GM19328 (cell line): ENCODE data around the gene S1PR3.

ENCODE experiments used
- ATAC-seq: cut with Tn5 transposase; IDR thresholded peaks from one replicate; pipeline ENCODE4 v1.9.1; 2021; ENCODE audit warnings: mild to moderate bottlenecking, moderate library complexity; ENCODE audit not compliant: unreplicated experiment

Gene S1PR3

DNA sequence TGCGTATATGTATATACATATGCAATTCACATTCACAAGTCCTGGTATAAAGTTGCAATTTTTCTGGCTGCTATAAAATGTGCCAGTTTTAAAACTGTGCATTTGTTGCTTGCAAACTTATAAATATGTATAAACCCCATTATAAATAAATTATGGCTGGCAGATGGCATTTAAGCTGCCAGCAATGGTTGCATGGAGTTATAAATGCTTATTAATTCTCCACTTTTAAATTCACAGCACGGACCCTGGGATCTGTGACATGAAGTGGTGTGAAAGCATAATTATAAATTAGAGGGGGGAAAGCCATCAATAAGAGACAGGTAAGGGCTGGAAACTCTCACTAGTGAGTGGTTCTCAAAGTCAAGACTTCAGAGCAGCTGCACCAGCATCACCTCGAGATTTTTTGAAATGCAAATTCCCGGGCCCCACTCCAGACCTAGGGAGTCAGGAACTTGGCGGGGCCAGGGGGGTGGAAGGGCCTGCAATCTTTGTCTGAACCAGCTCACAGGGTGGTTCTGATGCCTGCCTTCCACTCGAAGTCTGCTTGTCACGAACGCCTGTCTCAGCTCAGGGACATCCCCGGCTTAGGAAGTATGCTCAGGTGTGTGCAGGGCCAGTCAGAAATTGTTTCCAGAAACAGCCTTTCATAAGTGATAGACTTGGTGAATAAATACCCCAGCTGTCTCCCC lies 16.9 kb downstream of the S1PR3 start:
- ATAC-seq, result no peak

DNA sequence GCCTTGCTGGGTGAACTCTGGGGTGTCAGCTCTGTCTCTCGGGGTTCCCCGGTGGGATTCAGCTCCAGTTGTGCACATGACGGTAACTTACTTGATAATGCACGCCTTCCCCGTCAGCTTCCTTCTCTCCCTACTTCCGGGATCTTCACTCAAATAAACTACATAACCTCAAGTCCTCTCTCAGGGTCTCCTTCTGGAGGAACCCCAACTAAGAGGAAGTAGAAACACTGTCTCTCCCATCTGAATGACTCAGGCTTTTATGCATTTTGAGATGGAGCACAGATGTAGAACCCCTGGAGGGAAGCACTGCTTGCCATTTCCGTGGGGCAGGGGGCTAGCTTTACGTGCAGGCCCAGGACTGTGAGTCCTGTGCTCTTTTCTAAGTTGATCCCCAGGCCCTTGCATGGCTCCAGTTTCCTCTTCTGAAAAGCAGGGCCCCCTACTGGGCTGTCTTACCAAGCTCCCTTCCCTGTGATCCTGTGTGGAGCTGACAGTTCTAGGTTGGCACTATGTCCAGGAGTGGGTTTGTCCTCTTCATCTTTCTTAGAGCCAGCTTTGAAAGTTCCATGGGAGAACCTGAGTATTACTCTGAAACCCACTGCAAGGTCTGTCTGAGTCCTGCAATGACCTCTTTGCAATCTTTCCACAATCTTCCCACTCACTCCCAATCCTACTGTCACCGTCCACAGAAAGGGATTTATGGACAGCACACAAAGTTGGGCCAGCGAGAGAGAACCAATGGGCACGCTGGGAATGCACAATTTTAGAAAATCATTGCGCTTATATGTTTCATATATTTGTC lies 17.7 kb downstream of the S1PR3 start:
- ATAC-seq, result no peak

DNA sequence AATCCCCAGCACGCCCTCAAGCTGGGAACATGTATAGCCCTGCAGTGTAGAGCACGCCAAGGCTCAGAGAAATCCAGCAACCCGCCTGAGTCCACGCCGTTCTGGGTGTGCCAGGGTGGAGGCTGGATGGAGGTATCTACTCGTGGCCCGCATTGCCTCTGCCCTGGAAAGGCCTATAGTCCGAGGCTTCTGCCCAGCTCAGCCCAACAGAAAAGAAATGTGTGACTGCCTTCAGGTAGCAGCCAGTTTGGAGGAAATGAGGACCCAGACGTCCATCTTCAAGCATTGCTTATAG lies 18.2 kb downstream of the S1PR3 start:
- ATAC-seq, result no peak

DNA sequence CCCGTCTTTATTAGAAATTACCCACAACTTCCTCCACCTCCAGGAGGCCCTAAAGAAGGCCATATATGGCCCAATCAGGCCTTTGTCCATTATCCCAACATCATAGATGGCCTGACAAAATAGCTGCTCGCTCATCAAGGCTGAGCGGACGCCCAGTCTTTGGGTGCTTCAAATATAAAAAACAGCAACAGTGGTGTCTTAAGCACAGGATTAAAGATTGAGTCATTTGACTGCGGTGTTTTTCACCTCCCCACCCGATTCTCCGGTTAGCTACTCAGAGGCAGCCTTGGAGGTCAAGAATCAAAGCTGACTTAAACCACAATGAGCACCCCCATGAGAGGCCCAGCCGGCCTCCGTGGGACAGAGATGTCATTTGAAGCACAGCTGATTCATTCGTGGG lies 18.8 kb downstream of the S1PR3 start:
- no peak for ATAC-seq

DNA sequence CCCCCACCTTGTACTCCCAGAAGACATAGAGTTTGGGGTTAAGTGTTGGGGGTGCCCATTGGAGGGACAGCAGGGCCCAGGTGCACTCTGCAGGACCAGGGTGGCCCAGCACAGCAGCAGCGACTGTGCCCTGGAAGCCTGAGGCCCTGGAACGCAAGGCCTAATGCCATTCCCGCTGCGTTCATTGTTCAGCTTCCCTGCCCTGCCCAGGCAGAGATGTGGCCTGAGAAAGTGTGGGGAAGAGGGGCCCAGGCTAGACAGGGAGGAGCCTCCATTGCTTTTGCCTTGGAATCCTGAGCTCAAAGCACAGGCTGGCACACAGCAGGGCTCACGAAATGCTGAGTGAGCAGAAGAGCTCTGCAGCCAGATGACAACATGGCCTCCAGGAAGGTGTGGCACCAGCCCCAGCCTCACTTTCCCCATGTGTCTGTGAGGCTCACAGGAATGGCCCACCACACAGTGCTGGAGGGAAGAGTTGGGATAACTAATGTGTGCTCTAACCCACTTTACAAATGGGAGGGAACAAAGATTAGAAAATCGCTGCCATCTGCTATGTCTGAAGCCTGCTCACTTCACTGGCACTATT lies 19.4 kb downstream of the S1PR3 start:
- no peak for ATAC-seq

DNA sequence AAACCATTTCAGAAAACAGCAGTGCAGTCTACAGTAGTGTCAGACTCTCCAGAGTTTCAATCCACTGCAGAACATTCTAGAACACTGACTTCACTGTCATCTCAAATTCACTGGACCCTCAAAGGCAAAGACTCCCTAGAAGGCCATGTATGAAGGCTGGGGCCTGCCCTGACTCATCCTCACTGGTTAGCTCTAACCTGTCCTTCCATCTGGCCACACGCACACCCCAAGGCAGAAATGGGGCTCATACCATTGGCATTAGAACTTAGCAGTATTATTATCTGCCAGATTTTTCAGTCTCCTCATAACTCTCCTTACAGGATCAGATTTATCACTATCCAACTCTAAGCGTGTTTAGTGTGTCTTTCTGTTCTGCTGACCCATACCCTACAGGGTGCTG lies 20.4 kb downstream of the S1PR3 start:
- ATAC-seq, result no peak

DNA sequence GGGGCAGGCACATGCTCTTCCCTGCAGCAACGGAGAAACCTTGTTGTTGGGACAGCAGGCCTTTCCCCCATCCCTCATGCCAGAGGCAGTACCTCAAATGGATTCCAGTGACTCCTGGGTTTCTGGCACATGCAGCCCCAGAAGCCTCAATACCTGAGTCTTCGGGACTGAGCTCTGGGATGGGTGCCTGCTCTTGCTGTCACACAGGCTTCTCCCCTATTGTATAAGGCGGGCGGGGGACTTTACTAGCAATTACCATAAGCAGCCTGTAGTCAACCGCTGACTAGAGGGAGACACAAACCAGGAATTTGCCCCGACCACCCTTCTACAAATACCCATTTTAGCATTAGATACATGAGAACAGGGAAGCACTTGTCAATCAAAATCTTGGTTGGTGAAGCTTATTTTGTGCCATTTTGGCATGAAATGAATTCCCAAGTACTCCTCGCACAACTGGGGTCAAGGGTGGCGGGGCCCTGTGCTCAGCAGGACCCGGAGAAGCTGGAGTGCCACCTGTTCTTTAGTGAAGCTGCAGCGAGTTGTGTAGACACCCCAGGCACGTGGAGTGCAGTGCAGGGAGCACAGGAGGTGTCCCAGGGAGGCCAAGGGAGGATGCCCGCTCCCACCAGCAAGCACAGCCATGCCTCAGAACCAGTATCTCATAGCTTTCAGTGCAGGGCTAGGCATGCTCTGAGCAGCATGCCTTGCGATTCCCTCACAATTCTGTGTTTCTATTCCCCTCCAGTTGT lies 21.2 kb downstream of the S1PR3 start:
- ATAC-seq, result no peak

DNA sequence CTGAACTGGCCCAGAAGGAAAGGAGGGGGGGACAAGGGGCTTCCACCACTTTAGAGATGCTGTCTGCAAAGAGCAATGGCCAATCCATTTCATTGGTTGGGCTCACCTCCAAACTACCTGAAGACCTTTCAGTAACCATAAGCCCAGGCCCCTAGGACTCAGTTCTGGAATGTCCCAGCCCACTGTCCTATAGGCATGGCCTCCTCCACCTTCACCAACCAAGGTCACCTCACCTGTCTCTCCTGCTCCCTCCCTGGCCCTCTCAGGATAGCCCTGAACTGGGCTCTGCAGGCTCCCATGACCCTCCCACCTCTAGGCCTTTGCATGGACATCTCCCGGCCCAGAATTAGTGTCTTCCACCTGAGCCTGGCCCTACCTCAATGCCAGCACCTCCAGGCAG lies 22.4 kb downstream of the S1PR3 start:
- ATAC-seq, result no peak

DNA sequence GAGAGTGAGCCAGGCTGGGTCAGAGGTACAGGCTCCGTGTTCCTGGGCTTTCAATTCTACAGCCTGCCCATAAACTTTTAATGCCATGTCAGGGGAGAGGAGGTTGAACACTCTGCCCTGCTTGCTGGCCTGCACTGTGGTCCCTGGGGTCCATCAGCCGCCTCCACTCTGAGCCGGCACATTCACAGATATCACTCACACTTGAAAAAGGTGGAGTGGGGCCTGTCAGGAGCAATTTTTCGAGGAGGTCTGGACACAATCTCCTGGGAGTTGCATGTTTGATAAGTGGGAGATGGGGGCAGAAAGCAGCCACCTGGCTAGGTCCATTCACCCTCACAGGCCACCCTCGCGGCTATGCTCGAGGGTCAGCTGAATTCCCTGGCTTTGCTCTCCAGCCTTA lies 22.9 kb downstream of the S1PR3 start:
- ATAC-seq, result no peak

DNA sequence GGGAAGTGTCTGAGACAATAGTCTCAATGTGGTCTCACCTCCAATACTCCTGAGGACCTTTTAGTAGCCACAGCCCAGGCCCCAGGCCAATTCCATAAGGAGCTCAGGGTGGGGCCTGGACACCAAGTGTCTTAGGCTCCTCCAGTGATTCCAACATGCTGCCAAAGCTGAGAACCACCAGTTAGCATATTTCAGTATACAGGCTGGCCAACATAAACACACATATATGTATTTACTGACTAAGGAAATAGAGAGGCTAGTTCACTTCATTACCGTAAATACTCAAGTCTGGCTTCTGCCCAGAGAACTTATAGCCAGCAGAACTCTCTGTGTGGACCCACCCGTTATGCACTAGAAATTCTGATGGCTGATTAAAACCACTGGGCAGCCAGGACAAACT lies 24.1 kb downstream of the S1PR3 start:
- no peak for ATAC-seq

DNA sequence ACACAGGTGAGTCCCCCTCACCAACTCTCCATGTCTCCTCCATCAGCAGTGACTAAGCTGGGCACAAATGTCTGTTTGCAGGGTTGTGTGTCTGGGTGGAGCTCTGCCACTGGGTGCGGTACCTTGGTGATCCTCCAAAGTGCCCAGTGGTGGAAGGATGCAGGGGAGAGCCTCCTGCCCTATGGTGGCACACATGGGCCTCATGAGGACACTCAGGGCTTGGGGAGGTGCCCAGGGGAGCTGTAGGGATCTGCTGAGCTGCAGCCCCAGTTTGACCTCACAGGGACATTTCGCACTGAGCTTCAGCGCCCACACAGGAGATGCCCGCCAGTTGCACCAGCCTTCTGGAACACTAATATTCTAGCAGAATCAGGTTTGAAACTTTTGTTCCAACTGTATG lies 29.5 kb downstream of the S1PR3 start:
- ATAC-seq, result no peak

DNA sequence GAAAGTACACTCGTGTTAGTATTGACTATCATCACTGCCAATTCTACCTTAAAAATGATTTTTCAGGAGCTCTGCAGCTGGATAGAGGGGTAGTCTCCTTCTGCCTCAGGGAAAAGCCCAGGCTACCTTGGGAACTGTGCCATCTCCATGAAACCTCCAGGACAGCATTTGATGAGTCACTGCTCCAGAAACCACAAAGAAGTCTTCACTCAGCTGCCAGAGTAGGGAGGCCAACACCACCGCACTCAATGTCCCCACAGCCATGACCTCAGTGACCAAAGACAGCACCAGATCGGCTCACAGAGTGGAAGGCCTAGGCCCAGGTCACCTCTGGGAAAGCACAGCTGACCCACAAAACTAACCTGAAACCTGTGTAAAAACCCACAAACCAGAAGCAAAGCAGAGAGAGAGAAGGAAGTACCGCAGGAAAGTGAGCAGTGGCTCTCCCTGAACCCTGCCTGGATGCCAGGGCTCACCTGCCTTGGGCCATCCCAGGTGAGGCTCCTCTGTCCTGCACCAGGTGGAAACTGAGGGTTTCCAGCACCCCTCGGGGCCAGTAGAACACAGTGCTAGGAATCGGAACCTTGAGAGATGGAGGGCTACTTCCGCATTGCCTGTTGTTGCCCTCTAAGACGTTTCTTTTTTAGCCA lies 30.0 kb downstream of the S1PR3 start:
- ATAC-seq, result no peak

DNA sequence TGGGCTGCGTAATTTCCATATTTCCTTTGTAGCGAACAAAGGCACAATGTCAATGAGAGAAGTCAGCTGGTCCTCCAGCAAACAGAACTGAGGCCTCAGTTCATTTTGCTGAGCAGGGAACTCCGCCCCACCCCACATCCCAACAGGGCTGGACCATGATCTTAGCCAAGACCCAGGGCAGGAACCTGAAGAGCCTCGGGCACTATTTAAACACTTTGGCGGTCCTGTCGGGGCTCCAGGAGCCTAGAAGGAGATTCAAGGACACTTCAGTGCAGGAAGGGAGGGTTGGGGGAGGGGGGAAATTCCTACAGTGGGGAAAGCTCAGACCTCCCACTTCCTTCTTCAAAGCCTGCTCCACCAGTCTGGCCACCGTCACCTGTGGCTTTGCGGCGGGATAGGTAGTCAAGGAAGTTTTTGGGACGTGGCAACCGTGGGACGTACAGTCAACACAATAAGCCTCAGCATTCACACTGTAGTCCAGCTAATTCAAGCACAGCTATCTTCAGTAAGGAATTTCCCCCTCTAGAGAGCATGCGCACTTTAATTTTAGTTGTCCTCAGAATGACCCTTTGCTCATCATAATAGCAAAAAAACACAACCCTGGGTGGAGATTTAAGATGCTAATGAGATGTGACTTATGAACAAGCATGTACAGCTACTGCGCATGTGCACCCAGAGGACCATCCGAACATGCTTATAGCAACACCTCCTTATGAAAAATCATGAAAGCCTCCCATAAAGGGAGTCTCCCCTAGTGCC lies 30.9 kb downstream of the S1PR3 start:
- ATAC-seq, result no peak

DNA sequence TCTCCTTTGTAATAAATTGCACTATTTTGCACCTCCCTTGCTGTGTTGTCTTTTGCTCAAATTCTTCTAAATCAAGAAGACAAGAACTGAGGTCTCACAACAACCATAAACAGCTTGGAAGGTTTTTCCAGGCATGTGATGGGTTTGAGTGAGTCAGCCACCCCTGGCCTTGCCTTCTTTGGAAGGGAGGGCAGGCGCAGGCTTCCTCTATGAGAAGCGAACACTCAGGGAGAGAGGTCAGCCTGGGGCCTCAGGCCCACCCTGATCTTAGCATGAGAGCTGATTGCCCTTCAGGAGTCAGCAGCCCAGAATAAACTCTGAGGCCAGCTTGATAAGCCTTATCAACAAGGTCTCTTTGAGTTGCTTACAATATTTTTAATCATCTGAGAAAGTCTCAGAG lies 31.6 kb downstream of the S1PR3 start:
- ATAC-seq, result no peak

DNA sequence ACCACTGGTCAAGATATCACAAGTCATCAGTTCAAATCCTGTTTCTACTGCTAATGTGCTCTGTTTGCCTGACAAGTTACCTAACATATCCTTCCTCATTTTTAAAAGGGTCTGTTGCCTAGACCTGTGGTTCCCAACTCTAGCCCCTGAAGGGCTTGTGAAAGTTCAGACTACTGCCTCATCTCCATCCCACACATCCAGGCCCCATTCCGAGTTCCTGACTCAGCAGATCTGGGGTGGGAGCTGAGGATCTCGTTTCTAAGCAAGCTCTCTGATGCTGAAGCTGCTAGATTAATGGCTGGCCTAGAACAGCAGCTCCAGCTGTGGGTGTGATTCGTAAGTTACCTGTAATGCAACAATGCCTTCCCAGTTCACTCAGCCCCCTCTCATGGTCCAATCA lies 32.5 kb downstream of the S1PR3 start:
- no peak for ATAC-seq

DNA sequence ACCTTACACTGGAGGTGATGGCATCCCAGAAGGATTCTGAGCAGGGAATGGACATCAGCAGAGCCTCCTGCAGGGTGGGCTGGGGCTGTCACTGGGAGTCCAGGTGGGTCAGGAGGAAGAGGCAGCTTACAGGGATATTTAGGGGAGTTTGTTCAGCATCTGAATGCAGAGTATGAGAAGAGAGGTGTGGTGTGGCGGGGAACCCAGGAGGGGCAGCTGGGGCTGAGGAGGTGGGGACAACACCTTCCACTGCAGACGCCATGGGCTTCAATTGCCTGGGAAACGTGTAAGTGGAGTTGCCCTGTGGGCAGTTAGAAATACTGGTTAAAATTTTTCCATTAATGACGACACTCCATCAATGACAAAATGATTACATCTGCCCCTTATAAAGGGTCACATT lies 33.5 kb downstream of the S1PR3 start:
- ATAC-seq, result no peak

DNA sequence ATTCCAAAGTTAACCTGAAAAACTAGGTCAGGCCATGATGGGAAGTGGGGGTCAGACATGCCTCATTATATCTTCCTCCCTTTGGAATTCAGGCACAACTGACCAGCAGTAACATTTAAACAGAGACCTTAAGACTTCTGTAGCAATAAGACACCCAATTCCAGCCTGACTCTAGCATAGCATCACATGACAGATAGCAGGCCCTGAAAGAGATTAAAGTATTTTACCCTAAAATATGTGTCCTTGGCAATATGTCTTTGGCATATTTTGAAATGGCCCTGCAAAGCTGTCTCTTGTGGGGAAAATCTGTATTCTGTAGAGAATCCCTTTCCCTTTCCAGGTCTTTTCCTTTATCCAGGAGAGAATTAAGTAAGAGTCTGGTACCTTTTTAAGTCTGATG lies 34.3 kb downstream of the S1PR3 start:
- ATAC-seq, result no peak

DNA sequence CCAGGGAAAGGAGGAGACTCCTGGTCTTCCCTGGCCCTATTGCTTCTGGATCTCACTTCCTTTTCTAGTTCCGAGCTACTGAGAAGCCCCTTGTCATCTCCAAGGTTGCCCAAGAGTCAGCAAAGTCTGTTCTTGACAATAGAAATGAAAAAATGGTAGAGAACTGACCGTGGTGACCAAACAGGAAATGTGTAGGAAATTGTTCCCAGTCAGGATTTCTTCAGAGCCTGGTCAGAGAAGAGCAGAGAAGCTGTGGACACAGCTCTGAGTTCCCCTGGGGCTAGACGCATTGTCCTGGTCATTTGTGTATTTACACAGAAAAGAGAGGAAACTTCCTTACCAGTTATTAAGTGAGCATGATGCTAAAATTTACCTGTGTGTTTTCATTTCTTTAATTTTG lies 35.6 kb downstream of the S1PR3 start:
- ATAC-seq, result no peak

DNA sequence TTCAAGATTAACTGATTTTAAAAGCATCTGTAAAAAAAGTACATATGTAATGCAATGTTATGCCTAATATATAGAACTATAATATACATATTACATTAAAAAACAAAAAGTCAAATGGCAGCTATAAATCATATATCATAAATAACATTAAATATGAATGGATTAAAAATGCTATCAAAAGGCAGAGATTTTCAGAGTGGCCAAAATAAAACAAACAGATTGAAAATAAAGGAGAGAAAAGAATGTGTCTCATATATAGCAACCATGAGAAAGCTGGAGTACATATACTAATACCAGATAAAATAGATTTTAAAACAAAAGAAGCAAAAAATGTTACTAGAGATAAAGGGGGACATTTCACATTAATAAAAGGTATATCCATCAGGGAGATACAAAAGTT lies 38.5 kb downstream of the S1PR3 start:
- ATAC-seq, result no peak

DNA sequence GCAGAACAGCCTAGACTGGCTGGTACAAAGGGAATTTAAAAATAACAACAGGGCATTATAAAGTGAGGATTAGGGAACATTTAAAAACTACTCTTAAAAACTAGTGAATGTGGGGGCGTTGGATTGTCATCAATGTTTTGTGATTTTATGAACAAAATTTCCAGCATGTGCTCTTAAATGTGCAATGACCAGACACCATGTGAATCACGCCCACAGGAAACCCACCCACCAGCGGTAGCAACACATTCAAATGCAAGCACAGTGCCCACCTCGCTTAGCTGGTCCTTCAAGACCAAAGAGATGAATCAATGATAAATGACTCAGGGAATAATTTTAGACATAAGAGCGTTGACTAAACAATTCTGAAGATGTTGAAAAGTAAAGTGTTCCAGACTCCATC lies 40.9 kb downstream of the S1PR3 start:
- no peak for ATAC-seq

DNA sequence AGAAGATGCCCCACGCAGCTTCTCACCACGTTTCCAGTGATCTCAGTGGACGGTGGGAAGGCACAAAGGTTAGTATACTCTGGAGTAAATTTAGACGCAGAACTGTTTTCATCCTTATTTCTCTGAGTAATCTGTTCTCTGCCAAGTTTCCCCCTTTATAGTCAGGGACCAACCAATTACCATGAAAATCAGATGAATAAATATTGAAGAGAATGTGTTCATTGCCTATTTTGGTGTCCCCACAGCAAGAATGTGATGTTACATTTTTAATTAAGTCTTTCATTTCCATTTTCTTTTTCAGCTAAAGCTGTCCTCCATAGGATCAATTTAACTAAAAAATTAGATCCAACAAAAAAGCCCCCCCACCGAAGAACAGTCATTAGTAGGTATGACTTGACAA lies 41.4 kb downstream of the S1PR3 start:
- ATAC-seq, result no peak
